Neural progenitor cell (in vitro differentiated cells): Measurements from ENCODE around the gene PCDHGA5. TPM values are rescaled to one million over a fixed set of nuclear protein-coding genes. Genes with fewer than 3 reads are reported as not detected.
"Not testable (repeated sequence)": the region's sequence is repeated elsewhere in the genome, so short reads cannot be mapped to it uniquely, and the experiment has no call there.

Experiments used
- DNase-seq: peaks from one replicate; pipeline ENCODE4 v3.0.0-alpha.2; 2016; ENCODE audit warnings: low spot score
- H2AFZ ChIP-seq: fragments of 200-600 bp; sonication (generic); replicated peaks from 2 replicates; pipeline ENCODE4 v1.6.1; 2016; ENCODE audit warnings: antibody characterized with exemption
- H3F3A ChIP-seq: fragments of 200-600 bp; sonication (generic); 2 replicates; pipeline ENCODE4 v1.6.1; 2016; ENCODE audit warnings: antibody characterized with exemption, low read depth
- H3K27ac ChIP-seq: fragments of 200-600 bp; sonication (generic); 2 replicates; pipeline ENCODE4 v1.5.1; 2016; ENCODE audit warnings: mild to moderate bottlenecking
- H3K27me3 ChIP-seq: fragments of 200-600 bp; sonication (generic); 2 replicates; pipeline ENCODE4 v1.6.1; 2016; ENCODE audit warnings: mild to moderate bottlenecking, moderate library complexity
- H3K36me3 ChIP-seq: fragments of 200-600 bp; sonication (generic); 2 replicates; pipeline ENCODE4 v1.5.1; 2016
- H3K4me1 ChIP-seq: fragments of 200-600 bp; sonication (generic); 2 replicates; pipeline ENCODE4 v1.6.1; 2016; ENCODE audit warnings: mixed run types
- H3K4me2 ChIP-seq: fragments of 200-600 bp; sonication (generic); 2 replicates; pipeline ENCODE4 v1.6.1; 2016
- H3K4me3 ChIP-seq: fragments of 200-600 bp; sonication (generic); 2 replicates; pipeline ENCODE4 v1.5.1; 2016
- H3K79me2 ChIP-seq: fragments of 200-600 bp; sonication (generic); 2 replicates; pipeline ENCODE4 v1.6.1; 2016; ENCODE audit warnings: low read depth
- H3K9ac ChIP-seq: fragments of 200-600 bp; sonication (generic); 2 replicates; pipeline ENCODE4 v1.6.1; 2016
- H3K9me3 ChIP-seq: fragments of 200-600 bp; sonication (generic); 2 replicates; pipeline ENCODE4 v1.5.1; 2016; ENCODE audit warnings: low read depth
- H4K20me1 ChIP-seq: fragments of 200-600 bp; sonication (generic); 2 replicates; pipeline ENCODE4 v1.6.1; 2016; ENCODE audit warnings: low read depth
- H3K27ac Mint-ChIP-seq: 3 replicates; pipeline ENCODE4 v1.8.0; 2021; ENCODE audit warnings: mixed read lengths
- H3K27me3 Mint-ChIP-seq: 2 replicates; pipeline ENCODE4 v1.8.0; 2022; ENCODE audit warnings: low read depth, mild to moderate bottlenecking, inconsistent platforms, moderate library complexity, mixed read lengths; ENCODE audit not compliant: insufficient read depth
- H3K36me3 Mint-ChIP-seq: 3 replicates; pipeline ENCODE4 v1.8.0; 2021; ENCODE audit warnings: mixed read lengths
- H3K4me1 Mint-ChIP-seq: 3 replicates; pipeline ENCODE4 v1.8.0; 2021; ENCODE audit warnings: mixed read lengths
- H3K4me3 Mint-ChIP-seq: 3 replicates; pipeline ENCODE4 v1.8.0; 2021; ENCODE audit warnings: mild to moderate bottlenecking, moderate library complexity, mixed read lengths
- H3K9me3 Mint-ChIP-seq: 3 replicates; pipeline ENCODE4 v1.8.0; 2020; ENCODE audit warnings: mixed read lengths
- EZH2 ChIP-seq: fragments of 200-600 bp; sonication (generic); IDR thresholded peaks from 2 replicates; pipeline ENCODE4 v1.6.1; 2017; ENCODE audit warnings: antibody characterized with exemption, mild to moderate bottlenecking, moderate library complexity
- EZH2phosphoT487 ChIP-seq: fragments of 200-600 bp; sonication (generic); IDR thresholded peaks from 2 replicates; pipeline ENCODE4 v1.6.1; 2017; ENCODE audit warnings: antibody characterized with exemption
- total RNA-seq: library from RNA; depleted of rRNA; stranded (reverse); fragments of >200 nt; gene quantifications from 2 replicates; pipeline ENCODE4 v1.2.3, GENCODE V29; 2015; ENCODE audit warnings: low replicate concordance
- TF ChIP-seq, protein P1 (sequence below): fragments of 200-600 bp; sonication (generic); IDR thresholded peaks from 2 replicates; pipeline ENCODE4 v1.5.1; 2017; ENCODE audit warnings: antibody characterized with exemption, mild to moderate bottlenecking

PCDHGA5 gene
- total RNA-seq, 1 donor from 2014 or later, result 0.71 TPM

DNA sequence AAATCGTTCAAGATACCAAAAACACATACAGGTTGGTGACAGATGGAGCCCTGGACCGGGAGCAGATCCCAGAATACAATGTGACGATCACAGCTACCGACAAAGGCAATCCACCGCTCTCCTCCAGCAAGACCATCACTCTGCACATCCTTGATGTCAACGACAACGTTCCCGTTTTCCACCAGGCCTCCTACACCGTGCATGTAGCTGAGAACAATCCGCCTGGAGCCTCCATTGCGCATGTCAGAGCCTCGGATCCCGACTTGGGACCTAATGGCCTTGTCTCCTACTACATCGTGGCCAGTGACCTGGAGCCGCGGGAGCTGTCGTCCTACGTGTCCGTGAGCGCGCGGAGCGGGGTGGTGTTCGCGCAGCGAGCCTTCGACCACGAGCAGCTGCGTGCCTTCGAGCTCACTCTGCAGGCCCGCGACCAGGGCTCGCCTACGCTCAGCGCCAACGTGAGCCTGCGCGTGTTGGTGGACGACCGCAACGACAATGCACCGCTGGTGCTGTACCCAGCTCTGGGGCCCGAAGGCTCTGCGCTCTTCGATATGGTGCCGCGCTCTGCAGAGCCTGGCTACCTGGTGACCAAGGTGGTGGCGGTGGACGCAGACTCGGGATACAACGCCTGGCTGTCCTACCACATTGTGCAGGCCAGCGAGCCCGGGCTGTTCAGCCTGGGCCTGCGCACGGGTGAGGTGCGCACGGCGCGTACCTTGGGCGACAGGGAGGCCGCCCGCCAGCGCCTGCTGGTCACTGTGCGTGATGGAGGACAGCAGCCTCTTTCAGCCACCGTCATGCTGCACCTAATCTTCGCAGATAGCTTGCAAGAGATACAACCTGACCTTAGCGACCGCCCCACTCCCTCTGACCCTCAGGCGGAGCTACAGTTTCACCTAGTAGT lies 7.9 kb downstream of the PCDHGA5 start:
- Histone ChIP-seq H3K9me3 (peaks cover 3% of the 10 kb centered on the region), H2AFZ (no peak overlapping the region), H3K4me1 (no peaks in the 10 kb centered on the region), H3K79me2 (no peaks in the 10 kb centered on the region), H3F3A (no peaks in the 10 kb centered on the region), H3K4me3 (no peak overlapping the region), H3K27me3 (no peaks in the 10 kb centered on the region), H3K27ac (no peak overlapping the region), H4K20me1 (no peaks in the 10 kb centered on the region), H3K36me3 (no peaks in the 10 kb centered on the region), H3K9ac (no peak overlapping the region), H3K4me2 (no peak overlapping the region)
- no peak for DNase-seq
- H3K27me3 Mint-ChIP-seq, result peaks cover 7% of the 10 kb centered on the region
- peaks cover 52% of the 10 kb centered on the region for H3K9me3 Mint-ChIP-seq
- no peaks in the 10 kb centered on the region for H3K4me1 Mint-ChIP-seq
- H3K4me3 Mint-ChIP-seq, result no peak overlapping the region
- H3K27ac Mint-ChIP-seq, result no peak overlapping the region
- peaks cover 4% of the 10 kb centered on the region for H3K36me3 Mint-ChIP-seq
- TF ChIP-seq EZH2phosphoT487, result no peak
- TF ChIP-seq, protein P1, sequence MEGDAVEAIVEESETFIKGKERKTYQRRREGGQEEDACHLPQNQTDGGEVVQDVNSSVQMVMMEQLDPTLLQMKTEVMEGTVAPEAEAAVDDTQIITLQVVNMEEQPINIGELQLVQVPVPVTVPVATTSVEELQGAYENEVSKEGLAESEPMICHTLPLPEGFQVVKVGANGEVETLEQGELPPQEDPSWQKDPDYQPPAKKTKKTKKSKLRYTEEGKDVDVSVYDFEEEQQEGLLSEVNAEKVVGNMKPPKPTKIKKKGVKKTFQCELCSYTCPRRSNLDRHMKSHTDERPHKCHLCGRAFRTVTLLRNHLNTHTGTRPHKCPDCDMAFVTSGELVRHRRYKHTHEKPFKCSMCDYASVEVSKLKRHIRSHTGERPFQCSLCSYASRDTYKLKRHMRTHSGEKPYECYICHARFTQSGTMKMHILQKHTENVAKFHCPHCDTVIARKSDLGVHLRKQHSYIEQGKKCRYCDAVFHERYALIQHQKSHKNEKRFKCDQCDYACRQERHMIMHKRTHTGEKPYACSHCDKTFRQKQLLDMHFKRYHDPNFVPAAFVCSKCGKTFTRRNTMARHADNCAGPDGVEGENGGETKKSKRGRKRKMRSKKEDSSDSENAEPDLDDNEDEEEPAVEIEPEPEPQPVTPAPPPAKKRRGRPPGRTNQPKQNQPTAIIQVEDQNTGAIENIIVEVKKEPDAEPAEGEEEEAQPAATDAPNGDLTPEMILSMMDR, result no peak
- TF ChIP-seq EZH2, result no peak

DNA sequence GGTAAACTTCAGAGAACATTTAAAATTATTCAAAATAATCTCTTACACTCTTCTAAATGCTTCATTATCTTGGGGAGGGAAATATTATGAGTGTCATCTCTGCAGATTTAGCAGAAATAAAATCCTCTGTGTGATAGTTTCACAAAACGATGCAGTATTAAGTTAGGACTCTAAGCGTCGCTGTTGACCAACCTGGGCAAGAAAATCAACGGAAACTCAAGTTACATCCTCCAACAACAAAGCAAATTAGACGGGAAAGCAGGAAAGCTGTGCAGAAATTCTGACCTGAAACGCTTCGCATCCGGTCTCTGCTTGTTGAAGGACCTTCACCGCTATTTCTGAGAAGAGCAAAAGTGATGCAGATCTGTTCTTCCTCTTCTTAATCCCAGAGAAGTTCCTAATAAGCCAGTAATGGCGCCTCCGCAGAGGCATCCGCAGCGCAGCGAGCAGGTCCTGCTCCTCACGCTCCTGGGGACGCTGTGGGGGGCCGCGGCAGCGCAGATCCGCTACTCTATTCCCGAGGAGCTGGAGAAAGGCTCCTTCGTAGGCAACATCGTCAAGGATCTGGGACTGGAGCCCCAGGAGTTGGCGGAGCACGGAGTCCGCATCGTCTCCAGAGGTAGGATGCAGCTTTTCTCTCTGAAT lies 9.8 kb downstream of the PCDHGA5 start, which contains the start of gene PCDHGA6:
TSS of gene PCDHGA6 (plus strand) at position 219 of the 645 bp plus-strand sequence. CDS start at position 412, 193 bp downstream.
- H3K36me3 ChIP-seq, result no peaks in the 10 kb centered on the region
- H3K4me1 ChIP-seq, result no peaks in the 10 kb centered on the region
- no peak within 1 kb of the TSS for H2AFZ ChIP-seq
- no peaks in the 10 kb centered on the region for H3K4me1 Mint-ChIP-seq
- no peak within 1 kb of the TSS for H3K4me3 ChIP-seq
- no peak within 1 kb of the TSS for H3K27ac Mint-ChIP-seq
- no peak within 1 kb of the TSS for H3K27ac ChIP-seq
- H3K79me2 ChIP-seq, result no peaks in the 10 kb centered on the region
- H3K9me3 ChIP-seq, result peaks cover 3% of the 10 kb centered on the region
- H3K4me3 Mint-ChIP-seq, result no peak within 1 kb of the TSS
- H3K36me3 Mint-ChIP-seq, result peaks cover 4% of the 10 kb centered on the region
- no peak within 1 kb of the TSS for H3K9ac ChIP-seq
- peaks cover 9% of the 10 kb centered on the region for H3K27me3 Mint-ChIP-seq
- no peaks in the 10 kb centered on the region for H4K20me1 ChIP-seq
- no peaks in the 10 kb centered on the region for H3K27me3 ChIP-seq
- TF ChIP-seq, protein P1, result no peak
- TF ChIP-seq EZH2phosphoT487 (no peak), EZH2 (no peak)
- no peak within 1 kb of the TSS for H3K4me2 ChIP-seq
- no peak for DNase-seq
- no peaks in the 10 kb centered on the region for H3F3A ChIP-seq
- peaks cover 53% of the 10 kb centered on the region for H3K9me3 Mint-ChIP-seq

DNA sequence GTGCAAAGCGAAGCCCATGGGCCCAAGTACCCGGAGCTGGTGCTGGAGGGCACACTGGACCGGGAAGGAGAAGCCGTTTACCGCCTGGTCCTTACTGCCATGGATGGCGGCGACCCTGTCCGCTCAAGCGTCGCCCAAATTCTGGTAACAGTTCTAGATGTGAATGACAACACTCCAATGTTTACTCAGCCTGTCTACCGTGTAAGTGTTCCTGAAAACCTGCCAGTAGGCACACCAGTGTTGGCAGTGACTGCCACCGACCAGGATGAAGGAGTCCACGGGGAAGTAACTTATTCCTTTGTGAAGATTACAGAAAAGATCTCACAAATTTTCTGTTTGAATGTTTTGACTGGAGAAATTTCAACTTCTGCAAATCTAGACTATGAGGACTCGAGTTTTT lies 10.7 kb downstream of the PCDHGA5 start:
- no peak overlapping the region for H3K4me3 ChIP-seq
- peaks cover 50% of the 10 kb centered on the region for H3K9me3 Mint-ChIP-seq

DNA sequence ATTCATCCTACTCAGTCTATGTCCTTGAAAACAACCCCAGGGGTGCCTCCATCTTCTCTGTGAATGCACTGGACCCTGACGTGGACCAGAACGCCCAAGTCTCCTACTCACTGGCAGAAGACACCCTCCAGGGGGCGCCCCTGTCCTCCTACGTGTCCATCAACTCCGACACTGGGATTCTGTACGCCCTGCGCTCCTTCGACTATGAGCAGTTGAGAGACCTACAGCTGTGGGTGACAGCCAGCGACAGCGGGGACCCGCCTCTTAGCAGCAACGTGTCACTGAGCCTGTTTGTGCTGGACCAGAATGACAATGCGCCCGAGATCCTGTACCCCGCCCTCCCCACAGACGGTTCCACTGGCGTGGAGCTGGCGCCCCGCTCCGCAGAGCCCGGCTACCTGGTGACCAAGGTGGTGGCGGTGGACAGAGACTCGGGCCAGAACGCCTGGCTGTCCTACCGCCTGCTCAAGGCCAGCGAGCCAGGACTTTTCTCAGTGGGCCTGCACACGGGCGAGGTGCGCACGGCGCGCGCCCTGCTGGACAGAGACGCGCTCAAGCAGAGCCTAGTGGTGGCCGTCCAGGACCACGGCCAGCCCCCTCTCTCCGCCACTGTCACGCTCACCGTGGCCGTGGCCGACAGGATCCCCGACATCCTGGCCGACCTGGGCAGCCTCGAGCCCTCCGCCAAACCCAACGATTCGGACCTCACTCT lies 11.6 kb downstream of the PCDHGA5 start:
- not testable (repeated sequence) for H3K4me3 Mint-ChIP-seq, H3K27me3 ChIP-seq, H3K79me2 ChIP-seq, H3K4me1 ChIP-seq, H3K4me3 ChIP-seq, H3K9me3 ChIP-seq, H3K4me2 ChIP-seq, H3K36me3 ChIP-seq, H3K4me1 Mint-ChIP-seq, H4K20me1 ChIP-seq, H3F3A ChIP-seq, H3K27ac Mint-ChIP-seq, H3K27me3 Mint-ChIP-seq, H2AFZ ChIP-seq, H3K27ac ChIP-seq, DNase-seq, H3K36me3 Mint-ChIP-seq, H3K9ac ChIP-seq
- H3K9me3 Mint-ChIP-seq, result peaks cover 48% of the 10 kb centered on the region

More for the DNA sequence above, 10.7 kb downstream of the PCDHGA5 start:
- Histone ChIP-seq H3F3A (no peaks in the 10 kb centered on the region), H3K4me2 (no peak overlapping the region), H3K27me3 (no peaks in the 10 kb centered on the region), H4K20me1 (no peaks in the 10 kb centered on the region), H3K36me3 (no peaks in the 10 kb centered on the region), H3K4me1 (no peaks in the 10 kb centered on the region), H2AFZ (no peak overlapping the region), H3K27ac (no peak overlapping the region), H3K9me3 (peaks cover 3% of the 10 kb centered on the region), H3K9ac (no peak overlapping the region), H3K79me2 (no peaks in the 10 kb centered on the region)
- Mint-ChIP-seq H3K4me3 (no peak overlapping the region), H3K36me3 (peaks cover 4% of the 10 kb centered on the region), H3K4me1 (no peaks in the 10 kb centered on the region), H3K27me3 (peaks cover 9% of the 10 kb centered on the region), H3K27ac (no peak overlapping the region)
- DNase-seq, result no peak
- TF ChIP-seq EZH2, result no peak
- no peak for TF ChIP-seq EZH2phosphoT487
- TF ChIP-seq, protein P1, result no peak
